Stimulated activated naive CD4-positive, alpha-beta T cell (primary cell): Measurements from ENCODE around the gene PALM3.

Experiments used
- DNase-seq, 6 experiments: peaks; one replicate each; lab custom pipeline; 2025; lab: John Stamatoyannopoulos, UW

The PALM3 gene

GRCh38 chr19:14089662-14090508 lies 28.0 kb upstream of the PALM3 start:
- peak in 5 of 6 experiments; percentile 33 to 70 (median 55) for DNase-seq

DNA sequence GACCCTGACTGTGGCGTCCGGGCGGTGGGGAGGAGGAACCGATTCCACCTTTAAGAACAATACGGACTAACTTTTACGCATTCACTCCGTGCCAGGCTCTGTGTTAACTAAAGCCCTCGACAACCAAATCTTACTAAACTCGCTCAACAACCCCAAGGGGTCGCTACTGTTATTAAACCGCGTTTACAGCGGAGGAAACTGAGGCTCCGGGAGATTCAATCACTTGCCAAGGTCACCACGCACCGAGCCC lies 27.5 kb upstream of the PALM3 start:
- DNase-seq, result peak in 2 of 6 experiments; percentile 35 to 42

DNA sequence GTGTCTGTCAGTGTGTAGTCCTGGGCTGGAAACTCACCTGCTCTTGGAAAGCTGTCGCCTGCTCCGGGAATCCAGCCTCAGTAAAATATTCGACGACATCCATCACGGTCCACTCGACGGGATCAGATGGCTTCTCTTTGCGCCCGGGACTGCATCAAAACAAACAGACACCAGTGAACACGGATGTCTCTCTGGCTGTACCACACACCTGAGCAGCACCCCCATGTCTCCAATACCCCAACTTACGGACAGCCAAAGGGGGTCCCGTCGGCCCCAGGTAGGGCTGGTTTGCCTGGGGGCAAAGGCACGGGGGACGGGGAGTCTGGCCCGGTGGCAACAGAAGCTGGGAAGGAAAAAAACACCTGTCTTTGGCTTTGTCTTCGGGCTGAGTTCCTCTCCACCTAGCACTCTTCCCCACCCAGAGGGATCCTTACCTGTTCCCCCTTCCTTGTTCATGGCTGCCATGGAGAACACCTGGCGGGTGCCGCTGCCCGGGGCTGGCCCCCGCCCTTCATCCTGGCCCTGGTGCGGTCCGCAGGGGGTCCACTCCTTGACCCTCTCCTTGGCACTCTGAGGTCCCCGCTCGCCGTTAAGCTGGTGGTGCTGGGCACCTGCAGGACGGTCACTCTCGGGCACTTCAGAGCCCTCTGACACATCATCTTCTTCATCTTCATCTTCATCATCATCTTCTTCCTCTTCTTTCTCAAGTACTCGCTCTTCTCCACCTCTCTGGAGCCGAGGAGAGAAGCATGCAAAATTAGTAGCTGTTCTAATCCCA lies 26.9 kb upstream of the PALM3 start:
- DNase-seq, result no peak

GRCh38 chr19:14086098-14086497 lies 24.2 kb upstream of the PALM3 start:
- DNase-seq, result no peak

GRCh38 chr19:14085309-14085995 lies 23.6 kb upstream of the PALM3 start, which contains the start of gene C19orf67:
TSS of gene C19orf67 (minus strand) at chr19:14085783. CDS start at chr19:14085627, 156 bp downstream.
- DNase-seq, result no peak

GRCh38 chr19:14082675-14082960 lies 20.7 kb upstream of the PALM3 start:
- DNase-seq, result no peak

GRCh38 chr19:14081797-14082674 lies 20.2 kb upstream of the PALM3 start:
- peak in 3 of 6 experiments; percentile 21 to 41 (median 37) for DNase-seq

GRCh38 chr19:14080887-14081796 lies 19.3 kb upstream of the PALM3 start:
- DNase-seq, result peak; percentile 97 to 99 (median 99)

DNA sequence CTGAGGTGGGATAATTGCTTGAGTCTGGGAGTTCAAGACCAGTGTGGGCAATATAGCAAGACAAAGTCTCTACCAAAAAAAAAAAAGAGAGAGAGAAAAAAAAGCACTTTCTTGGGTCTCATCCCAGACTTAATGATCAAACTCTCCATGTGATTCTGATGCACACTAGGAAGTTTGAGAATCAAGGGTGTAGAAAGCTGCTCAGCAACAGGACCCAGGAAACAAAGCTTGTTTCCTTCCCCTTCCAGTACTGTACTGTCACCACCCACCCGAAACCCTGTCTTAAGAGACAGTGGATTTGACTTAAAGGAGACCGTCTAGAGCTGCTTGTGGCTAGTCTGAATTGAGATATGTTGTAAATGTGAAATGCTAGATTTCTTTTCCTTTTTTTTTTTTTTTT lies 16.5 kb upstream of the PALM3 start:
- DNase-seq, result no peak

DNA sequence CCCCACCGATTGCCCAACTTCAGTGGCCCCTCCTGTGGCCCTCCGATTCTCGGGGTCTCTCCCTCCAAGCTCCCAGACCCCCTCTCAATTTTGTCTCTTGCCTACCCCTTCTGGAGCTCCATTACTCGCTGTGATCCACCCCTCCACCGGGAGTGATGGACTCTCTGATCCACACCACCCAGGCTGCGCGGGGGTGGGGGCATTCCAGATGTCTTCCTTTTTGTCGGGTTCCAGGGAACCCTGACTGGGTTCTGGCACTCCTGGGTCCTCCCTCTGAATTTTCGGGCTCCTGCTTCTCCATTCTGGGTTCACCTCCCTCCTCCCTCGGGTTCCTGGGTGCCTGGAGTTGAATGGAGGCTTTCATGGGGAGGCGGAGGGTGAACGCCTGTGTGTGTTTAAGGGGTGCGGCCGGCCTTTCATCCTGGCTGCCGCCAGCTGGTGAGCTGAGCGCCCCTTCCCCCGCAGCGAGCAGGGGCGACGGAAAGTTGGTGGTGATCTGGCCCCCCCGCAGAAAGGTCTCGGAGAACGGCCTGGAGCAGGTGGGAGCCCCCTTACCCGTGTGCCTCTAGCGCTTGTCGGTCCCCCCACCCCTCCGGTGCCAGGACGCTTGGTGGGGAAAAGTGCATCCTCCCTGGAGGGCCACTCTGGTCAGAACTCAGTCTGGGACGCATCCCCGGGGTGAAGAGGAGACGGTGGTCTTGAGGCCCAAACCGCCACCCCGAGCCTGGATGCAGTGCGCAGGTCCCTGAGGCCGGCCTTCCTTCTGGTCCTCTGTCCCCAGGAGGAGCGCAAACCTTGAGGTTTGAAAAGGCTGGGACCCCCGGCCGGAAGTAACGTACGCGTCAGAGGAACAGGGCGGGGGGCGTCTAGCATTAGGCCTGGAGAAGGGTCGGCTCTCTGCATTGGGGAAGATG lies 12.3 kb upstream of the PALM3 start:
- peak in 2 of 6 experiments; percentile 44 to 68 for DNase-seq

- DNase-seq, result peak; percentile 62 to 93 (median 82)
These were observed 11.5 kb upstream of the PALM3 start for GRCh38 chr19:14073261-14073924.

DNA sequence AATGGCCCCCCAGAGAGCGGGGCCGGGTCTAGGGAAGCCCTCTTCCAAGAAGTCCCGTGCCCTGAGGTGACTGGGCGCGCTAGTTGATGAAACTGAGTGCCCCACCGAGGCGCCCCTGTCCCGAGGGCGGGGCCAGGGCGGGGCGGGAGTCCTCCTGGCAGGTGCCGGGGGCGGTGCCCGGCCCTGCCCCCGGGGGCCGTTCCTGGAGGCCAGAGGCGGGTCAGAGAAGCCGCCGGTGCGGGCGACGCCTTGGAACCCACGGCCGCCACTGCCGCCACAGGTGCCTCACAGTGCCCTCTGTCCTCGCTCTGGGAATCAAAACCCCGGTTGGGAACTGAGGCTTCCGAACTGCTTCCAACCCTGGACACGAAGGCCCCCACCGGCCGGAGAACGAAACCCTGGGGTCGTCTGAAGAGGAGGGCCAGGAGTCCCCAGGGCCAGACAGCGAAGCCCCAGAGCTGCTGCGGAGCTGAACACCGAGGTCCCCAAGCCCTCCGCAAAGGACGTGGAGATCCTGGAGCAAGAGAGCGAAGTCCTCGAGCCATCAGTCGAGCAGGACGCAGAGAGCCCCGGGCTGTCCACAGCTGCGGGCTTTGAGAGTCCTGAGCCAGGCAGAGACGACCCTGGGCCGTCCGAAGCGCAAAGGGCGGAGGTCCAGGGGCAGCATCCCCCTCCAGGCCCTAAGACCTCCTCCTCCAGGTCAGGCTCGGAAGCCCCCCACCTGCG lies 10.8 kb upstream of the PALM3 start, which contains the start of gene MISP3:
Gene MISP3 (plus strand): TSS at position 252 of the 726 bp plus-strand sequence. CDS start 524 bp downstream, outside the sequence.
- peak in 2 of 6 experiments; percentile 16 to 43 for DNase-seq

- no peak for DNase-seq
These were observed 8.6 kb upstream of the PALM3 start for GRCh38 chr19:14070268-14071050.

DNA sequence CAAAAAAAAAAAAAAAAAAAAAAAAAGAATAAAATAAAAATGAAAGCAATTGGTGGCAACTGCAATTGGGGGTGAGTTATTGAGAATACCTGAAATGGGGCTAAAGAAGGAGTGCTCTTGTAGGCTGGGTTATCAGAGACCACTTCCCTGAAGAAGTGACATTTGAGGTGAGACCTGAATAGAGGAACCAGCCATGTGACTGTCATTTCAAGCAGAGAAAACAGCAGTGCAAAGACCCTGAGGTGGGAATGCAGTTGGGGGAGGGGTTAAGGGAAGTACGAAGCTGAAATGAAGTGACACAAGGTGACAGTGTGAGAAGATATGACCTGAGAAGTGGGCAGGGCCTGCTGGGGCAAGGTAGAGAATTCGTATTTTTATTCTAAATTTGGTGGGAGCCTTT lies 4.3 kb upstream of the PALM3 start:
- no peak for DNase-seq

DNA sequence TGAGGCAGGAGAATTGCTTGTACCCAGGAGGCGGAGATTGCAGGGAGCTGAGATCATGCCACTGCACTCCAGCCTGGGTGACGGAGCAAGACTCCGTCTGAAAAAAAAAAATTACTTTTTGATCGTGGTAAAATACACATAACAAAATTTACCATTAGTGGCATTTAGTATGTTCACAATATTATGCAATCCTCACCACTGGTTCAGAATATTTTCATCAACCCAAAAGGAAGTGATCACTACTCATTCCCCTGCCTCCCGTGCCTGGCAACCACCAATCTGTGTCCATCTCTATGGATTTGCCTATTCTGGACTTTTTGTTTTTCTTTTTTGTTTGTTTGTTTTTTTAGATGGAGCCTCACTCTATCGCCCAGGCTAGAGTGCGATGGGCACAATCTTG lies 1.2 kb upstream of the PALM3 start:
- DNase-seq, result no peak

- DNase-seq, result no peak
These were observed 631 bp upstream of the PALM3 start for GRCh38 chr19:14062558-14062855.

DNA sequence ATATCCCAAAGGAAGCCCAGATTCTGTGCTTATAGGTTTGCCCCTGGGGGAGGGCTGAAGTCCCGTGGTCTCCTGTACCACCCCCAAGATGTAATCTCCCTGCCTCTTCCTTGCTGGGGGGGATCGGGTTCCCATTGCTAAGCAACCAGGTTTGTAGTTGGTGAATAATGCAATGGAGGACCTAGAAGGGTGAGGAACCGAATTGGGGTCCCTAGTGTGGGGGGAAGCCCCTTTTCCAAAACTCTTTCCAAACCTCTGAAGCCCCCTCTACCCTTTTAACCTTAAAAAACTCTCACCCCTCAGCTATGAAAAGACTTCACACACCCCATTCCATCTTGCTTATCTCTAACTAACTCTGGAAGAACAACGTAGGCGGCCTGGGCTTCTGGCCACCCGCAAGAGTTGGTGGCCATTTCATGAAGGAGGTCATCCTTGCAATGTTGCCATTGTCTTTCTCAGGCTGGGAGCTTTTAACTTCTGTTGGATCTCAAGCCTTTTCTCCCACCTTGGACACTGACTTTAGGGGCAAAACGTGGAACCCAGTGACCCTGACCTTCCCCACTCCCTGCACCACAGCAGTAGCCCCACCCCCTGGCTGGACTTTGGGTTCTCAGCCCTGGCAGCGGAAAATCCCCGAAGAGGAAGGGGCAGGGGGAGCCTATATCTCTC lies 661 bp downstream of the PALM3 start:
- no peak for DNase-seq
